Heart right ventricle (tissue), 16 donors: ENCODE data around the gene NRP2. TPM values are rescaled to one million over a fixed set of nuclear protein-coding genes. Genes with fewer than 3 reads are reported as not detected.

Experiments used
- ATAC-seq, 8 donors: fragments of 200-7000 bp; cut with Tn5 transposase; one replicate each; pipeline ENCODE4 v1.9.1; 2020; ENCODE audit warnings: mild to moderate bottlenecking in 8 of 8, moderate library complexity in 8 of 8, moderate number of reproducible peaks in 1 of 8
- DNase-seq, 2 donors: peaks; one replicate each; pipeline ENCODE4 v3.0.0-alpha.2; 2020
- H3K27ac ChIP-seq, 10 donors: fragments of 200-600 bp; sonication (generic) in 2 of 10; one replicate each; pipeline versions ENCODE4 v1.5.0 to v1.8.0; 2020 to 2022; ENCODE audit warnings: mild to moderate bottlenecking in 3 of 10
- H3K27me3 ChIP-seq, 7 donors: fragments of 200-600 bp; one replicate each; pipeline ENCODE4 v1.8.0; 2021 to 2022; ENCODE audit warnings: mild to moderate bottlenecking in 2 of 7
- H3K36me3 ChIP-seq, 9 donors: fragments of 200-600 bp; sonication (generic) in 1 of 9; one replicate each; pipeline versions ENCODE4 v1.5.0 to v1.8.0; 2020 to 2022; ENCODE audit warnings: mild to moderate bottlenecking in 2 of 9
- H3K4me1 ChIP-seq, 9 donors: fragments of 200-600 bp; sonication (generic) in 1 of 9; one replicate each; pipeline versions ENCODE4 v1.5.0 to v1.8.0; 2020 to 2022; ENCODE audit warnings: mild to moderate bottlenecking in 4 of 9
- H3K4me3 ChIP-seq, 10 donors: fragments of 200-600 bp; sonication (generic) in 2 of 10; one replicate each; pipeline versions ENCODE4 v1.5.0 to v1.8.0; 2020 to 2022; ENCODE audit warnings: mild to moderate bottlenecking in 7 of 10, moderate library complexity in 2 of 10
- H3K9me3 ChIP-seq, 11 donors: fragments of 200-600 bp in 10 of 11; sonication (generic) in 2 of 11; one replicate each; pipeline versions ENCODE4 v1.5.0 to v1.8.0; 2013 to 2022; ENCODE audit warnings: mild to moderate bottlenecking in 2 of 11, control low read depth in 1 of 11, moderate library complexity in 1 of 11
- WGBS, 2 donors: extraction: QIAGEN DNeasy Blood & Tissue Kit; methylation state at CpG; one replicate each; pipeline ENCODE4 v1.1.7; 2013; ENCODE audit warnings: inconsistent platforms in 1 of 2; 5-methylcytosine and 5-hydroxymethylcytosine counted together
- intact Hi-C, 10 donors: fragments of 100-400 bp; cut with DNase I; formaldehyde crosslinking; loops; one replicate each; pipeline versions ENCODE4 v1.11.1 to v1.14.2; 2022
- polyA plus RNA-seq, 2 donors: library from polyadenylated mRNA; stranded (reverse); fragments of 200-250 nt; gene quantifications; one replicate each; pipeline ENCODE4 v1.2.3, GENCODE V29; 2013
- total RNA-seq, 10 donors: library from RNA; stranded (reverse); fragmentation: NEBNext Ultra II Directional in 3 of 10; extraction: Animal tissue kit (Norgen Biotek cat#: 25700) in 3 of 10; gene quantifications; one replicate each; pipeline versions ENCODE4 v1.2.1 to v1.2.4, GENCODE V29; 2021 to 2023
- TF ChIP-seq, protein P1 (sequence below), 9 donors: fragments of 200-600 bp; sonication (generic) in 2 of 9; IDR thresholded peaks; one replicate each; pipeline versions ENCODE4 v1.5.0 to v1.8.0; 2021 to 2022; ENCODE audit warnings: antibody characterized with exemption in 9 of 9, mild to moderate bottlenecking in 5 of 9, moderate library complexity in 1 of 9
- donor health status: Arrhythmogenic right ventricular cardiomyopathy.
- donor health status: ischemic (EF 13 %, LVEDD 7.1; RV severe dilation, severe dysfunction).
- donor health status: healthy with polysubstance abuse.
- donor health status: DM: no; HTN: yes; CAD: no.
- donor health status: DM: no; HTN: no; CAD: no.
- donor health status: ischemic (EF 25% LVEDD 6.9; RV normal size, moderate dysfunction).
- donor health status: ischemic (EF 25% LVEDD 5.7; RV mildly dilated, moderate dysfunction).
- donor health status: healthy.
- donor health status: DM: yes; HTN: yes; CAD: no.
- donor health status: Ischemic cardiomyopathy.
- donor health status: ischemic (EF 35%, LVEDD 5.7; RV mildly dilated, moderate dysfunction).
- donor health status: nonischemic (EF 11% LVEDD 7.7; RV severe dilation, severe dysfunction).
- donor health status: DM: yes; HTN: yes; CAD: no.
- donor health status: PGD.
- donor health status: ischemic (EF 29% LVEDD 5.4; RV normal size, mild dysfunction).
- donor health status: nonischemic (EF 23%, LVEDD 6.1; RV moderate dilation, normal function).

NRP2 gene
- total and polyA plus RNA-seq, 12 donors, result 2.5 to 29.4 (median 8.6) TPM

DNA sequence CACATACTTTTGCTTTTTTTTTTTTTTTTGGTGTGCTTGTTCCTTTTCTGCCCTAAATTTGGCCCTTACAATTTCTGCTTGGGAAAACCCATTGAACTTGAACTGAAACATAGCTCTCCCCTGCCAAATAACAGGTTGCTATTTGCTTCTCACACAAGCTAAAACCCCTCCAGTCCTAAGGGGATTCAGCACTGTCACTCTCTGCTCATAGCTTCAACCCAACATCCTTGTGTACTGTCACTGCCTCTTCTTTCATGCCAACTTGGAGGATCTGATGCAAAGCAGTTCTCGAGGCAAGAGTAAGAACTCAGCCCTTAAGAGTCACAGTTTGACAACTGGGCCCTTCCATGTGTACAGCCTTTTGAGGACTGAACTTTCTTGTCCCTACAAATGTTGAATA is 30.6 kb upstream of the NRP2 start:
- no peak for ATAC-seq

DNA sequence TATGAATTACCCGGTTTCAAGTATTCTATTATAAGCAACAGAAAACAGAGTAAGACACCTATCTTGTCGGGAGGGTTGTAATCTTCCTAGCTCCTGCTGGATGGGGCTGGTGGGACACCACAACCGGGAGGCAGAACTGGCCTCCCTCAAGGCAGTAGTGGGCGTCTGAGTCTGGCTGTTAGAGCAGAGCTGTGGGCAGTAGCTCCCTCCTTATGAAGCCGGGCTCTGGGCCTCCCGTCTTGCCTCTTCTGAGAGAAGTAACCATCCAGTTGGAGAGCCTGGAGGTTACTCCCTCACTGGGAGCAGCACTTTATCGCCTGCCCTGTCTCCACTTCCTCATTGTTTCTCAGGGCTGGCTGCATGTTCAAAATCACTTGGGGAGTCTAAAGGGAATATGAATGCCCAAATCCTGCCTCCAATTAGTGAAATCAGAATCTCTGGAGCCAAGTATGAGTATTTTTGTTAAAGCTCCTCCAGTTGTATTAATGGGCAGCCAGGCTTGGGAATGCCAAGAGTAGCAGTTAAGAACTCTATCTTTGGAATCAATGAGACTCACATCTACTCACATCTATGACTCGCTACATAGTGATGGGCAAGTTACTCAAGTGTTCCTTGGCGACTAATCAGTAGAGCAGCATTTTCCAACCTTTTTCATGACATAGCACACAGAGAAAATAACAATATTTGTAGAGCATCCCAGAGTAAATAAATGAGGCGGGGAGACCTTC is 27.3 kb upstream of the NRP2 start:
- Histone ChIP-seq H3K27ac (no peak overlapping the region), H3K27me3 (peaks cover 0 to 3% (median 0%) of the 10 kb centered on the region in 7 donors), H3K4me3 (no peak overlapping the region), H3K4me1 (peaks cover 0 to 13% (median 0%) of the 10 kb centered on the region in 9 donors), H3K36me3 (no peaks in the 10 kb centered on the region), H3K9me3 (no peaks in the 10 kb centered on the region)
- WGBS, 2 donors, result 93 to 94% methylated on average over 10 of the region's 10 CpGs
- ATAC-seq, result no peak
- TF ChIP-seq, protein P1, sequence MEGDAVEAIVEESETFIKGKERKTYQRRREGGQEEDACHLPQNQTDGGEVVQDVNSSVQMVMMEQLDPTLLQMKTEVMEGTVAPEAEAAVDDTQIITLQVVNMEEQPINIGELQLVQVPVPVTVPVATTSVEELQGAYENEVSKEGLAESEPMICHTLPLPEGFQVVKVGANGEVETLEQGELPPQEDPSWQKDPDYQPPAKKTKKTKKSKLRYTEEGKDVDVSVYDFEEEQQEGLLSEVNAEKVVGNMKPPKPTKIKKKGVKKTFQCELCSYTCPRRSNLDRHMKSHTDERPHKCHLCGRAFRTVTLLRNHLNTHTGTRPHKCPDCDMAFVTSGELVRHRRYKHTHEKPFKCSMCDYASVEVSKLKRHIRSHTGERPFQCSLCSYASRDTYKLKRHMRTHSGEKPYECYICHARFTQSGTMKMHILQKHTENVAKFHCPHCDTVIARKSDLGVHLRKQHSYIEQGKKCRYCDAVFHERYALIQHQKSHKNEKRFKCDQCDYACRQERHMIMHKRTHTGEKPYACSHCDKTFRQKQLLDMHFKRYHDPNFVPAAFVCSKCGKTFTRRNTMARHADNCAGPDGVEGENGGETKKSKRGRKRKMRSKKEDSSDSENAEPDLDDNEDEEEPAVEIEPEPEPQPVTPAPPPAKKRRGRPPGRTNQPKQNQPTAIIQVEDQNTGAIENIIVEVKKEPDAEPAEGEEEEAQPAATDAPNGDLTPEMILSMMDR (IDR thresholded peaks at IDR 0.05), result no peak
- no peak for DNase-seq
- intact Hi-C loops, result no loop called here

More for the DNA sequence above, 30.6 kb upstream of the NRP2 start:
- H3K27me3 ChIP-seq, result no peaks in the 10 kb centered on the region
- TF ChIP-seq, protein P1 (IDR thresholded peaks at IDR 0.05), result no peak
- no peak overlapping the region for H3K4me3 ChIP-seq
- intact Hi-C loops, result no loop called here
- H3K27ac ChIP-seq, result no peak overlapping the region
- no peaks in the 10 kb centered on the region for H3K4me1 ChIP-seq
- 0% methylated on average over 1 of the region's 1 CpG for WGBS, 2 donors
- no peaks in the 10 kb centered on the region for H3K36me3 ChIP-seq
- DNase-seq, result no peak
- no peaks in the 10 kb centered on the region for H3K9me3 ChIP-seq

DNA sequence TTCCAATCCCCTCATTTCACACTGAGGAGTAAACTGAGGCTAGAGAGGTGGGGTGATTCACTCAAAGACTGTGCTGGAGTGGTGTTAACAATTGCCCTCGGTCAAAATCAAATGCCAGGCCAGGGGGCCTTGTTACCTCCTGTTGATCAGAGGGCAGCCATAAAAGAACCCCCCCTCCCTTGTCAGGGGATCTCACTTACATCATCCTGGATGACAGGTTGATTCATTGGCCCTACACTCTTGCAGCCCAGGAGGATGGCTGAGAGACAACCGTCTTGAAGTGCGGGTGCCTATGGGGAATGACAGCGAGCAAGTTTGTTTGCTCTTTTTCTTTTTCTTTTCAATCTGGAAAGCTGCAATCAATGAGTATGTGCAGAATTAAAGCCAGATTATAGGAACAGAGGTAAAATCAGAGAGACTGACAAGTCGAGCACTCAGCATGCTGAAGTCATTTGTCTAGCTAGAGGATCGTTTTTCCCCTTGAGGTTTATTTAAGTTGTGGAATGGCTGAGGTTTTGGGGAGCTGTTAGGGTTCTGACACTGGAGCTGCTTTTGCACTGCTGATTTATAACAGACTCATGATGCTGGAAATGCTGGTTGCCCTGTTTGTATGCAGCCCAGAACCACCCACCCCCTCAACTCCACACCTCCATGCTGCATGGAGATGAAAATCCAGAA is 26.4 kb upstream of the NRP2 start:
- H3K27me3 ChIP-seq, result peaks cover 0 to 3% (median 0%) of the 10 kb centered on the region in 7 donors
- H3K4me3 ChIP-seq, result no peak overlapping the region
- H3K36me3 ChIP-seq, result no peaks in the 10 kb centered on the region
- intact Hi-C loops, result no loop called here
- TF ChIP-seq, protein P1 (IDR thresholded peaks at IDR 0.05), result no peak
- no peak for DNase-seq
- H3K9me3 ChIP-seq, result no peaks in the 10 kb centered on the region
- WGBS, 2 donors, result 87 to 89% methylated on average over 6 of the region's 6 CpGs
- ATAC-seq, result no peak
- peaks cover 0 to 19% (median under 1%) of the 10 kb centered on the region in 9 donors for H3K4me1 ChIP-seq
- no peak overlapping the region for H3K27ac ChIP-seq

DNA sequence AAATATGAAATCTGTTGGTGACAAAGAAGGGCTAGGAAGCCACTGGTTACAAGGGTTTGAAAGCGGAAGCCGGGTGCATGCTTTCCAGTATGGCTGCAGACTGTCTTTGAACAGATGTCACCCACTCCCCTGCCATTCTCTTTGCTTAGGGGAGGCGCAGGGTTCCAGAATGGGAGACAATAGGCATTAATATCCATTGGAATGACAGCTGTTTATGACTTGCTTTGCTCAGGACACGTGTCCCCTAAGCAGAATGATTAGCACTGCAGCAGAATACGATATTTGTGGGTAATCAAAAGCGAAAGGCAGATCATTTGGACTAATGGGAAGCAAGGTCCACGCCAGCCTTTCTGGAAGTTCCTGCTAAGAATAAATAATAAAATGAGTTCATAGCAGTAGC is 25.8 kb upstream of the NRP2 start:
- no peak for ATAC-seq
- 91 to 95% methylated on average over 7 of the region's 7 CpGs for WGBS, 2 donors
- no peaks in the 10 kb centered on the region for H3K36me3 ChIP-seq
- H3K27me3 ChIP-seq, result peaks cover 0 to 3% (median 0%) of the 10 kb centered on the region in 7 donors
- no peak overlapping the region for H3K4me3 ChIP-seq
- intact Hi-C loops, result no loop called here
- TF ChIP-seq, protein P1 (IDR thresholded peaks at IDR 0.05), result no peak
- no peak overlapping the region for H3K27ac ChIP-seq
- DNase-seq, result no peak
- peaks cover 0 to 22% (median 3%) of the 10 kb centered on the region in 9 donors for H3K4me1 ChIP-seq
- H3K9me3 ChIP-seq, result no peaks in the 10 kb centered on the region
